H1 (cell line): Measurements from ENCODE around the gene IRF2BP1. TPM values are rescaled to one million over a fixed set of nuclear protein-coding genes. Genes with fewer than 3 reads are reported as not detected.

Experiments used
- CTCF ChIA-PET: fragments of 300-600 bp; sonication (Branson Sonifier 250); formaldehyde crosslinking; loops from one replicate; lab custom pipeline; 2021; ENCODE audit not compliant: partially characterized antibody; lab: Charles Lee
- POLR2A ChIA-PET: fragments of 300-600 bp; sonication (Branson Sonifier 250); formaldehyde crosslinking; loops from one replicate; lab custom pipeline; 2021; ENCODE audit warnings: inconsistent platforms; ENCODE audit not compliant: partially characterized antibody; lab: Charles Lee
- DNase-seq, 2 experiments: peaks; one replicate each; pipeline versions ENCODE4 v3.0.0 to v3.0.0-alpha.2; 2010 to 2022; ENCODE audit warnings: low spot score in 2 of 2, low read depth in 1 of 2, mixed read lengths in 1 of 2
- FAIRE-seq: peaks from 2 replicates; lab custom pipeline; 2011; peaks lifted over from hg19 to GRCh38; lab: Jason Lieb, UNC
- H2AFZ ChIP-seq: 2 replicates; pipeline ENCODE4 v1.8.1; 2012; ENCODE audit warnings: low read length, inconsistent platforms
- H2AK5ac ChIP-seq: 2 replicates; pipeline ENCODE4 v1.6.1; 2013; ENCODE audit warnings: low read depth, low read length
- H2BK120ac ChIP-seq: replicated peaks from 2 replicates; pipeline ENCODE3; 2013; ENCODE audit warnings: low read depth, low read length, inconsistent platforms
- H2BK12ac ChIP-seq: 2 replicates; pipeline ENCODE4 v1.6.1; 2013; ENCODE audit warnings: low read depth, low read length
- H2BK15ac ChIP-seq: 2 replicates; pipeline ENCODE4 v1.6.1; 2013; ENCODE audit warnings: low read length
- H2BK20ac ChIP-seq: 2 replicates; pipeline ENCODE4 v1.6.1; 2013; ENCODE audit warnings: low read length
- H2BK5ac ChIP-seq: 2 replicates; pipeline ENCODE4 v1.6.1; 2013; ENCODE audit warnings: low read depth, low read length
- H3K14ac ChIP-seq: 2 replicates; pipeline ENCODE4 v1.6.1; 2013; ENCODE audit warnings: inconsistent platforms; ENCODE audit not compliant: insufficient read length
- H3K18ac ChIP-seq: 2 replicates; pipeline ENCODE4 v1.6.1; 2013; ENCODE audit warnings: low read length; ENCODE audit errors: extremely low read depth
- H3K23ac ChIP-seq: 2 replicates; pipeline ENCODE4 v1.6.1; 2013; ENCODE audit warnings: inconsistent platforms; ENCODE audit not compliant: insufficient read length
- H3K23me2 ChIP-seq: 2 replicates; pipeline ENCODE4 v1.6.1; 2013; ENCODE audit warnings: low read depth, low read length
- H3K27ac ChIP-seq: 2 replicates; pipeline ENCODE4 v1.6.1; 2011; ENCODE audit warnings: low read depth, low read length, inconsistent platforms
- H3K27me3 ChIP-seq, 4 experiments: replicated peaks in 1 of 4; 1 replicate in 1 of 4; 2 replicates in 3 of 4; pipeline versions ENCODE4 v1.6.1 to v1.8.1; 2011 to 2013; ENCODE audit warnings: low read length in 3 of 4, mild to moderate bottlenecking in 3 of 4, inconsistent platforms in 2 of 4, mixed read lengths in 2 of 4, moderate library complexity in 1 of 4; ENCODE audit not compliant: control insufficient read depth in 3 of 4, insufficient read depth in 3 of 4; ENCODE audit errors: extremely low read depth in 1 of 4
- H3K36me3 ChIP-seq, 4 experiments: 2 replicates each; pipeline versions ENCODE4 v1.6.1 to v1.8.1; 2011 to 2013; ENCODE audit warnings: mild to moderate bottlenecking in 4 of 4, low read length in 3 of 4, moderate library complexity in 2 of 4, control low read depth in 1 of 4, inconsistent platforms in 1 of 4; ENCODE audit not compliant: insufficient read depth in 4 of 4, control insufficient read depth in 2 of 4
- H3K4ac ChIP-seq: replicated peaks from 2 replicates; pipeline ENCODE3; 2013; ENCODE audit warnings: low read length, low read depth, mixed read lengths, inconsistent platforms; ENCODE audit not compliant: insufficient read length
- H3K4me1 ChIP-seq, 4 experiments: replicated peaks in 1 of 4; 1 replicate in 1 of 4; 2 replicates in 3 of 4; pipeline versions ENCODE4 v1.6.1 to v1.8.1; 2011 to 2013; ENCODE audit warnings: low read length in 3 of 4, inconsistent platforms in 2 of 4, mixed read lengths in 1 of 4; ENCODE audit not compliant: insufficient read depth in 4 of 4, control insufficient read depth in 3 of 4
- H3K4me2 ChIP-seq, 2 experiments: 2 replicates each; pipeline versions ENCODE4 v1.6.1 to v1.8.1; 2011 to 2013; ENCODE audit warnings: low read depth in 2 of 2, low read length in 2 of 2, control low read depth in 1 of 2, inconsistent platforms in 1 of 2, mild to moderate bottlenecking in 1 of 2; ENCODE audit not compliant: insufficient read depth in 1 of 2
- H3K4me3 ChIP-seq, 4 experiments: fragments of 200-600, 300-600 bp in 1 of 4; sonication (generic), shearing (Covaris generic), sonication (Bioruptor Twin) in 1 of 4; 2 replicates each; pipeline versions ENCODE4 v1.5.1 to v1.8.1; 2011 to 2016; ENCODE audit warnings: low read length in 4 of 4, low read depth in 3 of 4, control low read depth in 2 of 4, inconsistent platforms in 2 of 4, mild to moderate bottlenecking in 2 of 4, mixed read lengths in 1 of 4, moderate library complexity in 1 of 4; ENCODE audit not compliant: insufficient read depth in 2 of 4; ENCODE audit errors: extremely low read depth in 1 of 4
- H3K56ac ChIP-seq: replicated peaks from 2 replicates; pipeline ENCODE3; 2013; ENCODE audit warnings: low read depth, mild to moderate bottlenecking, mixed read lengths, low read length, inconsistent platforms; ENCODE audit not compliant: insufficient read length
- H3K79me1 ChIP-seq: 2 replicates; pipeline ENCODE4 v1.6.1; 2013; ENCODE audit warnings: low read depth, low read length, control low read depth
- H3K79me2 ChIP-seq, 2 experiments: 2 replicates each; pipeline versions ENCODE4 v1.6.1 to v1.8.1; 2012 to 2013; ENCODE audit warnings: low read length in 2 of 2, mild to moderate bottlenecking in 2 of 2, inconsistent platforms in 1 of 2; ENCODE audit not compliant: insufficient read depth in 2 of 2, control insufficient read depth in 1 of 2
- H3K9ac ChIP-seq, 4 experiments: replicated peaks in 1 of 4; 1 replicate in 1 of 4; 2 replicates in 3 of 4; pipeline versions ENCODE4 v1.6.1 to v1.8.1; 2011 to 2013; ENCODE audit warnings: low read depth in 3 of 4, low read length in 3 of 4, control low read depth in 2 of 4, mild to moderate bottlenecking in 2 of 4, moderate library complexity in 2 of 4, inconsistent platforms in 1 of 4; ENCODE audit errors: extremely low read depth in 1 of 4
- H3K9me3 ChIP-seq, 2 experiments: 2 replicates each; pipeline versions ENCODE4 v1.6.1 to v1.8.1; 2012 to 2013; ENCODE audit warnings: mild to moderate bottlenecking in 2 of 2, moderate library complexity in 2 of 2, control low read depth in 1 of 2, inconsistent platforms in 1 of 2, low read depth in 1 of 2, low read length in 1 of 2, mixed read lengths in 1 of 2; ENCODE audit not compliant: insufficient read depth in 2 of 2
- H4K20me1 ChIP-seq, 2 experiments: replicated peaks in 1 of 2; 2 replicates each; pipeline versions ENCODE3 to v1.8.1; 2011 to 2013; ENCODE audit warnings: inconsistent platforms in 2 of 2, low read length in 2 of 2, mild to moderate bottlenecking in 1 of 2; ENCODE audit not compliant: insufficient read depth in 2 of 2, control insufficient read depth in 1 of 2
- H4K5ac ChIP-seq: 2 replicates; pipeline ENCODE4 v1.6.1; 2013; ENCODE audit warnings: low read length, low read depth, mixed read lengths, inconsistent platforms; ENCODE audit not compliant: insufficient read length
- H4K8ac ChIP-seq: 2 replicates; pipeline ENCODE4 v1.8.0; 2013; ENCODE audit warnings: mild to moderate bottlenecking, moderate library complexity, low read length, inconsistent platforms; ENCODE audit not compliant: insufficient read depth; ENCODE audit errors: extremely low read depth
- H4K91ac ChIP-seq: replicated peaks from 2 replicates; pipeline ENCODE3; 2013; ENCODE audit warnings: low read length, mixed read lengths, inconsistent platforms; ENCODE audit not compliant: insufficient read length
- ASH2L ChIP-seq: fragments of 200-600, 300-600 bp; sonication (generic); IDR thresholded peaks from one replicate; pipeline ENCODE4 v1.7.1; 2017; ENCODE audit warnings: low read length
- ATF3 ChIP-seq: IDR thresholded peaks from 2 replicates; pipeline ENCODE4 v1.6.1; 2011; ENCODE audit warnings: low read depth, mild to moderate bottlenecking, low read length; ENCODE audit not compliant: insufficient read depth
- SIX5 ChIP-seq: IDR thresholded peaks from 2 replicates; pipeline ENCODE4 v1.6.1; 2011; ENCODE audit warnings: mild to moderate bottlenecking, low read depth, low read length
- WGBS, 2 experiments: shearing (Covaris generic) in 1 of 2; methylation state at CpG; one replicate each; pipeline versions ENCODE4 v1.1.6 to v1.1.7; 2013 to 2015; ENCODE audit warnings: low lambda C conversion rate in 2 of 2, mixed read lengths in 2 of 2, inconsistent platforms in 1 of 2, low coverage in 1 of 2, missing lambda C conversion rate in 1 of 2; ENCODE audit not compliant: insufficient replicate concordance in 2 of 2, insufficient coverage in 1 of 2, insufficient read length in 1 of 2; ENCODE audit errors: extremely low coverage in 1 of 2, missing lambda C conversion rate in 1 of 2; 5-methylcytosine and 5-hydroxymethylcytosine counted together
- polyA plus RNA-seq, 7 experiments: library from polyadenylated mRNA; depleted of rRNA in 3 of 7; stranded (reverse) in 5 of 7; unstranded in 2 of 7; fragments of >200 nt in 5 of 7; fragments of 200-250 nt in 2 of 7; gene quantifications; 1 replicate in 5 of 7; 2 replicates in 1 of 7; 4 replicates in 1 of 7; pipeline versions ENCODE4 v1.2.1 to v1.2.3, GENCODE V29; 2011 to 2013; ENCODE audit warnings: missing spikeins in 2 of 7, mixed read lengths in 2 of 7
- total RNA-seq: library from RNA; stranded (reverse); fragmentation: NEBNext Ultra II Directional; extraction: Animal tissue kit (Norgen Biotek cat#: 25700); gene quantifications from 2 replicates; pipeline ENCODE4 v1.2.1, GENCODE V29; 2021

The IRF2BP1 gene
- total and polyA plus RNA-seq, 2 of the 8 experiments (the other 6 are each of a cell fraction or from before 2014, with no cell fraction given): 12.1 to 24.4 TPM

DNA sequence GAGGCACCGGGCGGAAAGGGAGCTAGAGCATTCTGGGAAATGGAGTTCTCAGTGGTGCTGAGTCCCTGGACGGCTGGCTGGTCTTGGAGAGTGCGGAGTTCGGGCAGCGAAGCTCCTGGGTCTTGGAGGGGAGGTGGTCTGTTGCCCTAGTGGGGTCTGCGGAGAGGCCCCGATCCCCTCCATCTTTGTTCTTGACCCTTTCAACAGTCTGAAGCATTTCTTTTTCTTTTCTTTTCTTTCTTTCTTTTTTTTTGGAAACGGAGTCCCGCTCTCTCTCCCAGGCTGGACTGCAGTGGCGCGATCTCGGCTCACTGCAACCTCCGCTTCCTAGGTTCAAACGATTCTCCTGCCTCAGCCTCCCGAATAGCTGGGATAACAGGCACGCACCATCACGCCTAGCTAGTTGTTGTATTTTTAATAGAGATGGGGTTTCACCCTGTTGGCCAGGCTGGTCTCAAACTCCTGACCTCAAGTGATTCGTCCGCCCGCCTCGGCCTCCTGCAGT is 22.6 kb downstream of the IRF2BP1 start:
- DNase-seq (no peak), FAIRE-seq (no peak)
- no peak overlapping the region for H3K4ac ChIP-seq
- no peak overlapping the region for H3K14ac ChIP-seq
- no peak overlapping the region for H3K23ac ChIP-seq
- H3K9me3 ChIP-seq: no peaks in the 10 kb centered on the region
- H4K8ac ChIP-seq: no peak overlapping the region
- no peak overlapping the region for H3K56ac ChIP-seq
- TF ChIP-seq ATF3 (peak; percentile 1; the same call in 1 of the 2 replicates), ASH2L (peak; percentile 39), SIX5 (no peak; the same call in 1 of the 2 replicates)
- no peak overlapping the region for H3K18ac ChIP-seq
- peaks cover 3 to 69% of the 10 kb centered on the region in 2 experiments; a peak in 2 of 4 replicates for H3K79me2 ChIP-seq
- H2BK20ac ChIP-seq: no peak overlapping the region
- H3K23me2 ChIP-seq: peaks cover 18% of the 10 kb centered on the region
- H2AFZ ChIP-seq: no peak overlapping the region
- H4K5ac ChIP-seq: no peak overlapping the region
- H3K36me3 ChIP-seq: peaks cover 0 to 9% (median 7%) of the 10 kb centered on the region in 4 experiments; a peak in 3 of 8 replicates
- H3K79me1 ChIP-seq: peaks cover 12% of the 10 kb centered on the region; the same call in 1 of the 2 replicates
- H3K4me2 ChIP-seq: peak overlapping the region; percentile 91 to 96
- no peak overlapping the region for H2BK12ac ChIP-seq
- H2BK5ac ChIP-seq: no peak overlapping the region
- no peak overlapping the region for H2BK15ac ChIP-seq
- CTCF ChIA-PET: interaction anchor here (0.7 to 12.4 kb wide), 11 partner anchors 9 to 424 kb away, joined by 3 to 208 read pairs (median 3); partner anchors contain the start of genes IRF2BP1 and SIX5
- H3K4me3 ChIP-seq: peak overlapping the region; percentile 51 to 90 (median 69); a peak in 7 of 8 replicates
- no peaks in the 10 kb centered on the region; a peak in 1 of 7 replicates for H3K27me3 ChIP-seq
- H3K9ac ChIP-seq: no peak overlapping the region; a peak in 1 of 7 replicates
- H2AK5ac ChIP-seq: no peak overlapping the region
- H3K4me1 ChIP-seq: peaks cover 0 to 18% (median 8%) of the 10 kb centered on the region in 4 experiments; a peak in 6 of 7 replicates
- peaks cover 0 to 4% of the 10 kb centered on the region in 2 experiments for H4K20me1 ChIP-seq
- POLR2A ChIA-PET: interaction anchor here (0.6 to 13.7 kb wide), 18 partner anchors 10 to 146 kb away, joined by 3 to 277 read pairs (median 4); partner anchors contain the start of genes IRF2BP1, MYPOP, RSPH6A and SIX5
- H3K27ac ChIP-seq: no peak overlapping the region
- 6% methylated on average over 22 of the region's 22 CpGs; no CpG with 5 or more reads in 1 of the 2 experiments for WGBS, 2 experiments
- H4K91ac ChIP-seq: no peak overlapping the region
- H2BK120ac ChIP-seq: no peak overlapping the region
